PC-9 (cell line): ENCODE measurements around the gene PRR19. TPM values are rescaled to one million over a fixed set of nuclear protein-coding genes. Genes with fewer than 3 reads are reported as not detected.

Source experiments
- BruUV-seq: library from RNA; stranded (reverse); fragments of 400-500 nt; replicated peaks from 2 replicates; lab custom pipeline; 2021; lab: Mats Ljungman, UMichigan
- CTCF ChIA-PET: fragments of 300-600 bp; sonication (Branson Sonifier 250); formaldehyde crosslinking; loops from one replicate; lab custom pipeline; 2022; ENCODE audit warnings: antibody characterized with exemption; lab: Charles Lee
- POLR2A ChIA-PET: fragments of 300-600 bp; sonication (Branson Sonifier 250); formaldehyde crosslinking; loops from one replicate; lab custom pipeline; 2022; ENCODE audit warnings: antibody characterized with exemption; ENCODE audit not compliant: unreplicated experiment; lab: Charles Lee
- DNase-seq, 2 experiments: peaks; one replicate each; pipeline versions ENCODE4 v3.0.0 to v3.0.0-alpha.2; 2015 to 2022; ENCODE audit warnings: mixed read lengths in 1 of 2
- H2AFZ ChIP-seq: fragments of 200-600 bp; sonication (generic); 2 replicates; pipeline ENCODE4 v1.8.1; 2017; ENCODE audit warnings: antibody characterized with exemption
- H3F3A ChIP-seq: fragments of 200-600 bp; sonication (generic); 2 replicates; pipeline ENCODE4 v1.8.1; 2017; ENCODE audit warnings: antibody characterized with exemption, mild to moderate bottlenecking, low read depth; ENCODE audit not compliant: insufficient read depth
- H3K27ac ChIP-seq: fragments of 200-600 bp; sonication (generic); 2 replicates; pipeline ENCODE4 v1.6.1; 2016; ENCODE audit warnings: mixed run types
- H3K27me3 ChIP-seq: fragments of 200-600 bp; sonication (generic); 2 replicates; pipeline ENCODE4 v1.6.1; 2016; ENCODE audit warnings: low read depth, mixed run types; ENCODE audit not compliant: insufficient read depth
- H3K36me3 ChIP-seq: fragments of 200-600 bp; sonication (generic); 2 replicates; pipeline ENCODE4 v1.6.1; 2016; ENCODE audit warnings: low read depth, mixed run types
- H3K4me1 ChIP-seq: fragments of 200-600 bp; sonication (generic); replicated peaks from 2 replicates; pipeline ENCODE4 v1.6.1; 2016; ENCODE audit warnings: mixed run types; ENCODE audit not compliant: insufficient read depth
- H3K4me2 ChIP-seq: fragments of 200-600 bp; sonication (generic); 2 replicates; pipeline ENCODE4 v1.6.1; 2017; ENCODE audit warnings: mixed run types
- H3K4me3 ChIP-seq: fragments of 200-600 bp; sonication (generic); 2 replicates; pipeline ENCODE4 v1.6.1; 2016; ENCODE audit warnings: mixed run types
- H3K79me2 ChIP-seq: fragments of 200-600 bp; sonication (generic); 2 replicates; pipeline ENCODE4 v1.6.1; 2017; ENCODE audit warnings: low read depth, mixed run types
- H3K9me2 ChIP-seq: fragments of 200-600 bp; sonication (generic); 2 replicates; pipeline ENCODE4 v1.8.1; 2017; ENCODE audit warnings: mild to moderate bottlenecking; ENCODE audit not compliant: insufficient read depth
- H3K9me3 ChIP-seq: fragments of 200-600 bp; sonication (generic); 2 replicates; pipeline ENCODE4 v1.8.1; 2016; ENCODE audit warnings: low read depth; ENCODE audit not compliant: insufficient read depth
- H4K20me1 ChIP-seq: fragments of 200-600 bp; sonication (generic); 2 replicates; pipeline ENCODE4 v1.8.1; 2017; ENCODE audit not compliant: insufficient read depth
- EZH2 ChIP-seq: fragments of 200-600 bp; sonication (generic); IDR thresholded peaks from 2 replicates; pipeline ENCODE4 v1.8.0; 2017; ENCODE audit warnings: antibody characterized with exemption, low read depth
- intact Hi-C: fragments of 100-400 bp; cut with micrococcal nuclease; formaldehyde crosslinking; loops from one replicate; pipeline ENCODE4 v1.10.0; 2022; ENCODE audit not compliant: unreplicated experiment
- total RNA-seq: library from RNA; stranded (reverse); gene quantifications from 2 replicates; pipeline ENCODE4 v1.2.3, GENCODE V29; 2021
- TF ChIP-seq, protein P1 (sequence below): fragments of 200-600 bp; sonication (generic); conservative IDR thresholded peaks from 2 replicates; pipeline ENCODE4 v1.6.1; 2017; ENCODE audit warnings: mixed run types, antibody characterized with exemption, mild to moderate bottlenecking, moderate library complexity

PRR19 gene
- total RNA-seq, 1 experiment from 2014 or later: 0.85 TPM

DNA sequence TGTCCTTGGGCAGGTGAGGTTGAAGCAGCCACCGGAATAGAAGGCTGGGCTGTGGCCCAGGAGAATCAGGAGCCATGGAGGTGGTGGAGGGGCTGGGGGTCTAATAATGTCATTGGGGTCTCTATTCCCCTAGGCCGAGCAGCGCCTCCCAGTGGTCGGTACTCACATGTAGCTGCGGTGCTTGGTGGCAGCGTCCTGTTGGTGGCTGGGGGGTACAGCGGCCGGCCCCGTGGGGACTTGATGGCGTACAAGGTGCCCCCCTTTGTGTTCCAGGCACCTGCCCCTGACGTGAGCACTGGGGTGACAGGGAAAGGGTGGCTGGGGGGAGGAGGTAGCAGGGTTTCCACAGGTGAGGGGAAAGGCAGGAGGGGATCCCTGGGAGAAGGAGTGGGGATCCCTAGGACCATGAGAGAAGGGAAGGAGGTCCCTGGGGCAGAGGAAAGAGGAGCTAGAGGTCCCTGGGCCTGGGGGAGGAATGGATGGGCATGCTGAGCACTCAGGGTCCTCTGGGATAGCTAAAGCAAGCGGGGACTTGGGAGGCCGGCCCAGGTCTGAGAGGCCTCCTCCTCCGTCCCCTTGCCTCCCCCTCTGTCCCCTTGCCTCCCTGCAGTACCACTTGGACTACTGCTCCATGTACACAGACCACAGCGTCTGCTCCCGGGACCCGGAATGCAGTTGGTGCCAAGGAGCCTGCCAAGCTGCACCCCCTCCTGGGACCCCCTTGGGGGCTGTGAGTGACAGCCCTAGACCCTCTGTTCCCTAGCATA lies 41.6 kb downstream of the PRR19 start:
- no peaks in the 10 kb centered on the region for H3K9me3 ChIP-seq
- no peak overlapping the region for H2AFZ ChIP-seq
- intact Hi-C loops: no loop called here
- H3K27ac ChIP-seq: no peak overlapping the region
- peaks cover 7% of the 10 kb centered on the region; the same call in 1 of the 2 replicates for H3K4me1 ChIP-seq
- TF ChIP-seq EZH2: no peak
- TF ChIP-seq, protein P1, sequence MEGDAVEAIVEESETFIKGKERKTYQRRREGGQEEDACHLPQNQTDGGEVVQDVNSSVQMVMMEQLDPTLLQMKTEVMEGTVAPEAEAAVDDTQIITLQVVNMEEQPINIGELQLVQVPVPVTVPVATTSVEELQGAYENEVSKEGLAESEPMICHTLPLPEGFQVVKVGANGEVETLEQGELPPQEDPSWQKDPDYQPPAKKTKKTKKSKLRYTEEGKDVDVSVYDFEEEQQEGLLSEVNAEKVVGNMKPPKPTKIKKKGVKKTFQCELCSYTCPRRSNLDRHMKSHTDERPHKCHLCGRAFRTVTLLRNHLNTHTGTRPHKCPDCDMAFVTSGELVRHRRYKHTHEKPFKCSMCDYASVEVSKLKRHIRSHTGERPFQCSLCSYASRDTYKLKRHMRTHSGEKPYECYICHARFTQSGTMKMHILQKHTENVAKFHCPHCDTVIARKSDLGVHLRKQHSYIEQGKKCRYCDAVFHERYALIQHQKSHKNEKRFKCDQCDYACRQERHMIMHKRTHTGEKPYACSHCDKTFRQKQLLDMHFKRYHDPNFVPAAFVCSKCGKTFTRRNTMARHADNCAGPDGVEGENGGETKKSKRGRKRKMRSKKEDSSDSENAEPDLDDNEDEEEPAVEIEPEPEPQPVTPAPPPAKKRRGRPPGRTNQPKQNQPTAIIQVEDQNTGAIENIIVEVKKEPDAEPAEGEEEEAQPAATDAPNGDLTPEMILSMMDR: no peak
- no peaks in the 10 kb centered on the region for H3K79me2 ChIP-seq
- BruUV-seq: no TSS peak
- H3K9me2 ChIP-seq: no peaks in the 10 kb centered on the region
- POLR2A ChIA-PET: no interaction called here
- no peaks in the 10 kb centered on the region for H4K20me1 ChIP-seq
- no peak for DNase-seq
- no peaks in the 10 kb centered on the region for H3K27me3 ChIP-seq
- H3K36me3 ChIP-seq: no peaks in the 10 kb centered on the region; the same call in 1 of the 2 replicates
- peaks cover 4% of the 10 kb centered on the region; the same call in 1 of the 2 replicates for H3F3A ChIP-seq
- CTCF ChIA-PET: interaction anchor here (0.6 kb wide), 1 partner anchor 162 kb away, joined by 3 read pairs; no protein-coding TSS in a partner anchor
- H3K4me3 ChIP-seq: no peak overlapping the region
- H3K4me2 ChIP-seq: no peak overlapping the region

- no peak overlapping the region for H2AFZ ChIP-seq
- DNase-seq: no peak
- intact Hi-C loops: no loop called here
- no peaks in the 10 kb centered on the region; the same call in 1 of the 2 replicates for H3K36me3 ChIP-seq
- peaks cover 7% of the 10 kb centered on the region; the same call in 1 of the 2 replicates for H3K4me1 ChIP-seq
- CTCF ChIA-PET: interaction anchor here (0.7 kb wide), 1 partner anchor 53 kb away, joined by 7 read pairs; no protein-coding TSS in a partner anchor
- no peaks in the 10 kb centered on the region for H3K79me2 ChIP-seq
- no TSS peak for BruUV-seq
- peaks cover 4% of the 10 kb centered on the region; the same call in 1 of the 2 replicates for H3F3A ChIP-seq
- H3K9me3 ChIP-seq: no peaks in the 10 kb centered on the region
- no peak overlapping the region for H3K27ac ChIP-seq
- H3K4me2 ChIP-seq: no peak overlapping the region
- no peak for TF ChIP-seq EZH2
- TF ChIP-seq, protein P1: no peak
- H3K9me2 ChIP-seq: no peaks in the 10 kb centered on the region
- H3K4me3 ChIP-seq: no peak overlapping the region
- no peaks in the 10 kb centered on the region for H3K27me3 ChIP-seq
- H4K20me1 ChIP-seq: no peaks in the 10 kb centered on the region
- POLR2A ChIA-PET: no interaction called here
Measured at GRCh38 chr19:42344336-42344893, 42.5 kb downstream of the PRR19 start.

- no peaks in the 10 kb centered on the region for H3K79me2 ChIP-seq
- no peaks in the 10 kb centered on the region; the same call in 1 of the 2 replicates for H3K36me3 ChIP-seq
- no peaks in the 10 kb centered on the region for H3K27me3 ChIP-seq
- H3K4me1 ChIP-seq: peaks cover 7% of the 10 kb centered on the region; the same call in 1 of the 2 replicates
- H3K27ac ChIP-seq: peak overlapping the region; percentile 29; the same call in 1 of the 2 replicates
- no peaks in the 10 kb centered on the region for H3K9me2 ChIP-seq
- ChIA-PET POLR2A (no interaction called here), CTCF (interaction anchor here (0.6 kb wide), 1 partner anchor 125 kb away, joined by 3 read pairs; no protein-coding TSS in a partner anchor)
- H4K20me1 ChIP-seq: no peaks in the 10 kb centered on the region
- BruUV-seq: no TSS peak
- H2AFZ ChIP-seq: no peak overlapping the region
- H3K4me2 ChIP-seq: no peak overlapping the region
- no peak for DNase-seq
- no peaks in the 10 kb centered on the region for H3K9me3 ChIP-seq
- H3K4me3 ChIP-seq: no peak overlapping the region
- intact Hi-C loops: no loop called here
- H3F3A ChIP-seq: peaks cover 4% of the 10 kb centered on the region; the same call in 1 of the 2 replicates
- TF ChIP-seq, protein P1: no peak
- no peak for TF ChIP-seq EZH2
Measured at GRCh38 chr19:42345191-42345812, 43.4 kb downstream of the PRR19 start.
